Esophagus squamous epithelium (tissue), 5 donors: ENCODE measurements around the gene IL1R2. TPM values are rescaled to one million over a fixed set of nuclear protein-coding genes. Genes with fewer than 3 reads are reported as not detected.

Experiments used
- DNase-seq: peaks from one replicate; lab custom pipeline; 2025; lab: John Stamatoyannopoulos, UW
- H3K27ac ChIP-seq, 4 donors: fragments of 200-600 bp; sonication (generic); one replicate each; pipeline ENCODE4 v1.5.1; 2016 to 2019; ENCODE audit warnings: mild to moderate bottlenecking in 1 of 4
- H3K27me3 ChIP-seq, 4 donors: fragments of 200-600 bp; sonication (generic); 1 replicate in 3 of 4; 2 replicates in 1 of 4; pipeline versions ENCODE4 v1.5.1 to v1.6.0; 2017 to 2021; ENCODE audit warnings: antibody characterized with exemption in 1 of 4
- H3K36me3 ChIP-seq, 3 donors: fragments of 200-600 bp; sonication (generic); one replicate each; pipeline ENCODE4 v1.5.1; 2016 to 2019
- H3K4me1 ChIP-seq, 3 donors: fragments of 200-600 bp; sonication (generic); one replicate each; pipeline ENCODE4 v1.5.1; 2017 to 2019
- H3K4me3 ChIP-seq, 4 donors: fragments of 200-600 bp; sonication (generic); 1 replicate in 3 of 4; 2 replicates in 1 of 4; pipeline ENCODE4 v1.5.1; 2016 to 2019; ENCODE audit warnings: mild to moderate bottlenecking in 2 of 4, moderate library complexity in 1 of 4
- H3K9me3 ChIP-seq, 3 donors: fragments of 200-600 bp; sonication (generic); one replicate each; pipeline ENCODE4 v1.5.1; 2016 to 2019
- POLR2A ChIP-seq, 4 donors: fragments of 450-650 bp; IDR thresholded peaks; one replicate each; pipeline ENCODE4 v1.6.1; 2017; ENCODE audit warnings: antibody characterized with exemption in 4 of 4, mild to moderate bottlenecking in 4 of 4, moderate library complexity in 3 of 4
- WGBS, 2 donors: methylation state at CpG; one replicate each; pipeline ENCODE4 v1.1.5; 2018; 5-methylcytosine and 5-hydroxymethylcytosine counted together
- intact Hi-C: fragments of 100-400 bp; cut with DNase I; formaldehyde crosslinking; loops from one replicate; pipeline ENCODE4 v1.15.0; 2022
- total RNA-seq, 4 donors: library from RNA; depleted of rRNA; stranded (reverse); fragments of >200 nt; gene quantifications; one replicate each; pipeline ENCODE4 v1.1.0, GENCODE V29; 2016
- TF ChIP-seq, protein P1 (sequence below), 6 experiments: fragments of 450-650 bp in 4 of 6; fragments of 200-600 bp in 2 of 6; sonication (generic) in 2 of 6; IDR thresholded peaks; one replicate each; pipeline ENCODE4 v1.5.1; 2016 to 2019; ENCODE audit warnings: antibody characterized with exemption in 6 of 6, mild to moderate bottlenecking in 4 of 6, moderate library complexity in 4 of 6
- donor health status: DM: yes; HTN: yes; CAD: no.

Gene IL1R2
- total RNA-seq, 4 donors from 2014 or later, result 24.1 to 182 (median 78.0) TPM

GRCh38 chr2:102074152-102074783, 82.5 kb downstream of the IL1R2 start:
- intact Hi-C loops, result no loop called here

GRCh38 chr2:102075479-102075878, 83.7 kb downstream of the IL1R2 start:
- Histone ChIP-seq H3K4me1 (peaks cover 0 to 13% (median 2%) of the 10 kb centered on the region in 3 donors), H3K36me3 (no peaks in the 10 kb centered on the region), H3K27ac (no peak overlapping the region), H3K27me3 (no peaks in the 10 kb centered on the region), H3K4me3 (no peak overlapping the region), H3K9me3 (no peaks in the 10 kb centered on the region)
- no peak for DNase-seq
- 52 to 68% methylated on average over 2 of the region's 2 CpGs for WGBS, 2 donors
- intact Hi-C loops, result no loop called here
- TF ChIP-seq POLR2A (IDR thresholded peaks at IDR 0.05), result no peak
- TF ChIP-seq, protein P1, sequence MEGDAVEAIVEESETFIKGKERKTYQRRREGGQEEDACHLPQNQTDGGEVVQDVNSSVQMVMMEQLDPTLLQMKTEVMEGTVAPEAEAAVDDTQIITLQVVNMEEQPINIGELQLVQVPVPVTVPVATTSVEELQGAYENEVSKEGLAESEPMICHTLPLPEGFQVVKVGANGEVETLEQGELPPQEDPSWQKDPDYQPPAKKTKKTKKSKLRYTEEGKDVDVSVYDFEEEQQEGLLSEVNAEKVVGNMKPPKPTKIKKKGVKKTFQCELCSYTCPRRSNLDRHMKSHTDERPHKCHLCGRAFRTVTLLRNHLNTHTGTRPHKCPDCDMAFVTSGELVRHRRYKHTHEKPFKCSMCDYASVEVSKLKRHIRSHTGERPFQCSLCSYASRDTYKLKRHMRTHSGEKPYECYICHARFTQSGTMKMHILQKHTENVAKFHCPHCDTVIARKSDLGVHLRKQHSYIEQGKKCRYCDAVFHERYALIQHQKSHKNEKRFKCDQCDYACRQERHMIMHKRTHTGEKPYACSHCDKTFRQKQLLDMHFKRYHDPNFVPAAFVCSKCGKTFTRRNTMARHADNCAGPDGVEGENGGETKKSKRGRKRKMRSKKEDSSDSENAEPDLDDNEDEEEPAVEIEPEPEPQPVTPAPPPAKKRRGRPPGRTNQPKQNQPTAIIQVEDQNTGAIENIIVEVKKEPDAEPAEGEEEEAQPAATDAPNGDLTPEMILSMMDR (IDR thresholded peaks at IDR 0.05), result no peak

More at GRCh38 chr2:102074152-102074783, 82.5 kb downstream of the IL1R2 start:
- Histone ChIP-seq H3K27me3 (no peaks in the 10 kb centered on the region), H3K36me3 (no peaks in the 10 kb centered on the region), H3K4me3 (no peak overlapping the region), H3K9me3 (no peaks in the 10 kb centered on the region), H3K4me1 (peaks cover 0 to 25% (median 9%) of the 10 kb centered on the region in 3 donors), H3K27ac (no peak overlapping the region)
- 62 to 65% methylated on average over 4 to 5 of the region's 6 CpGs for WGBS, 2 donors
- no peak for DNase-seq
- TF ChIP-seq POLR2A (IDR thresholded peaks at IDR 0.05), result no peak
- TF ChIP-seq, protein P1 (IDR thresholded peaks at IDR 0.05), result no peak

DNA sequence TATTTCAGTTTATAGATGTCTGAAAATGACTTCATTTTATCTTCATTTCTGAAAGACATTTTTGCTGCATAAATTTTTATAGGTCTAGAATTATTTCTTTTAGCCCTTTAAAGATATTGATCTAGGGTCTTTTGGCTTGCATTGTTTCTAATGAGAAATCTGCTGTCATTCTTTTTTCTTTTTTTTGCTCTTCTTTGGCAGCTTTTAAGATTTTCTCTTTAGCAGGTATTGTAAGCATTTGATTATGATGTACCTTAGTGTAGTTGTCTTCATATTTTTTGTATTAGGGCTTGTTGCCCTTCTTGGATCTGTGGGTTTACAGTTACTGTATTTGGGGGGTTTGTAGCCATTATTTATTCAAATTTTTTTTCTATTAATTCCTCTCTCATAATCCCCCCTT, 84.8 kb downstream of the IL1R2 start:
- H3K27ac ChIP-seq, result no peak overlapping the region
- H3K9me3 ChIP-seq, result no peaks in the 10 kb centered on the region
- intact Hi-C loops, result no loop called here
- no peak for DNase-seq
- H3K4me1 ChIP-seq, result peaks cover 0 to 6% (median 0%) of the 10 kb centered on the region in 3 donors
- TF ChIP-seq, protein P1 (IDR thresholded peaks at IDR 0.05), result no peak
- TF ChIP-seq POLR2A (IDR thresholded peaks at IDR 0.05), result no peak
- H3K4me3 ChIP-seq, result no peak overlapping the region
- no peaks in the 10 kb centered on the region for H3K27me3 ChIP-seq
- no peaks in the 10 kb centered on the region for H3K36me3 ChIP-seq

Other genes starting within 250 kb of the IL1R2 start
- 10 to 100 TPM in 3 of 4 donors, 1 to 10 TPM in 1; 9.7 to 65.8 (median 24.6) TPM for gene IL1R1, start 150.8 kb downstream of the IL1R2 start, total RNA-seq
- gene IL1RL2, start 195.1 kb downstream of the IL1R2 start, total RNA-seq, result 1 to 10 TPM; 2.5 to 6.7 (median 4.6) TPM